ENCODE data around the gene CYRIA.

Gene CYRIA

DNA sequence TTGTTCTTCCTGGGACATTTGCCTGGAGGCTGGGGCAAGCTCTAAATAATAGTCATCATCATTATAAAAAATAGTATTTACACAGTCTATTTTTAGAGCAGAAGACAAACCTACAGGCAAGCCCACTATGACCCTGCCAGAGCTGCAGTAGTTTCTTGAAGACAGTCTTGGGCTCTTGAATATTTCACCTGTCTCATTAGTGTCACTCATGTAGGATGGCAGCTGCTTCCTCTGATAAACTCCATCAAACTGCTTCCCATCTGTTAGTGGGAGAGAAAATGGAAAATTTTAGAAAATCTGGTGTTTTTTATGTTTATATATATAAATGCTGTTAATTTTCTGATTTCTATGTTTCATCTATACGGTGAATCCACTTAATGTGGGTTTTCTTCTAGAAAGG lies 8.5 kb upstream of the CYRIA start:
- no peaks in the 10 kb centered on the region for H3K79me1 ChIP-seq (ENCODE audit: low read length)
- H3K14ac ChIP-seq (ENCODE audit: low read length): no peak overlapping the region
- no CpG with 5 or more reads among the region's 1 CpG for WGBS (ENCODE audit: extremely low coverage, insufficient coverage, insufficient read length)
- H3K27me3 ChIP-seq (ENCODE audit: insufficient read depth, low read length): no peaks in the 10 kb centered on the region
- no peaks in the 10 kb centered on the region for H3K9me3 ChIP-seq (ENCODE audit: insufficient read depth, low read depth, low read length)
- H2BK120ac ChIP-seq (ENCODE audit: insufficient read depth, low read length, poor library complexity): no peak overlapping the region
- H2BK12ac ChIP-seq (ENCODE audit: low read length): no peak overlapping the region
- no peak overlapping the region for H3K4me3 ChIP-seq (ENCODE audit: low read depth, low read length)
- H3K4ac ChIP-seq (ENCODE audit: low read depth, low read length): no peak overlapping the region
- H2AFZ ChIP-seq (ENCODE audit: insufficient read depth, low read length, poor library complexity): no peak overlapping the region
- H2AK5ac ChIP-seq (ENCODE audit: low read length): no peak overlapping the region
- no peak overlapping the region for H4K12ac ChIP-seq (ENCODE audit: low read depth, low read length)
- H3K79me2 ChIP-seq (ENCODE audit: control insufficient read depth, insufficient read depth, low read length, poor library complexity): no peaks in the 10 kb centered on the region
- no peaks in the 10 kb centered on the region for H3K4me1 ChIP-seq (ENCODE audit: control insufficient read depth in 1 of 2, insufficient read depth in 2 of 2, low read length in 2 of 2)
- H3K18ac ChIP-seq (ENCODE audit: low read length): no peak overlapping the region
- no peak overlapping the region for H3K27ac ChIP-seq (ENCODE audit: low read depth, low read length)
- H3K9ac ChIP-seq (ENCODE audit: low read length): no peak overlapping the region
- no peak overlapping the region for H3K4me2 ChIP-seq (ENCODE audit: low read length)
- H3K23ac ChIP-seq (ENCODE audit: low read length): no peak overlapping the region
- no peak overlapping the region for H4K91ac ChIP-seq (ENCODE audit: low read depth, low read length)
- no peaks in the 10 kb centered on the region for H3K36me3 ChIP-seq (ENCODE audit: control insufficient read depth in 1 of 2, insufficient read depth in 2 of 2, low read length in 2 of 2)
- no peak for DNase-seq
- no peak overlapping the region for H4K8ac ChIP-seq (ENCODE audit: low read depth, low read length)
- no peak overlapping the region for H2BK5ac ChIP-seq (ENCODE audit: low read depth, low read length, poor library complexity)

DNA sequence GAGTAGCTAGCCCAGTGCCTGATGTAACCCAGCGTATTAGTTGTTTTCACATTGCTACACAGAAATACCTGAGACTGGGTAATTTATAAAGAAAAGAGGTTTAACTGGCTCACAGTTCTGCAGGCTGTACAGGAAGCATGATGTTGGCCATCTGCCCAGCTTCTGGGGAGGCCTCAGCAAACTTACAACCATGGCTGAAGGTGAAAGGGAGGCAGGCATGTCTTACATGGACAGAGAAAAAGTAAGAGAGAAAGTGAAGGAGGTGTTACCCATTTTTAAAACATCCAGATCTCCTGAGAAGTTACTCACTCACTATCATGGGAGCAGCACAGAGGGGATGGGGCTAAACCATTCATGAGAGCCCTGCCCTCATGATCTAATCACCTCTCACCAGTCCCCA lies 6.1 kb upstream of the CYRIA start:
- Histone ChIP-seq H2BK12ac (ENCODE audit: low read length) (no peak overlapping the region), H3K9ac (ENCODE audit: low read length) (no peak overlapping the region), H2AFZ (ENCODE audit: insufficient read depth, low read length, poor library complexity) (no peak overlapping the region), H3K4me3 (ENCODE audit: low read depth, low read length) (no peak overlapping the region), H2BK5ac (ENCODE audit: low read depth, low read length, poor library complexity) (no peak overlapping the region), H3K4me2 (ENCODE audit: low read length) (no peak overlapping the region), H4K91ac (ENCODE audit: low read depth, low read length) (no peak overlapping the region), H3K27me3 (ENCODE audit: insufficient read depth, low read length) (no peaks in the 10 kb centered on the region), H3K14ac (ENCODE audit: low read length) (no peak overlapping the region), H2BK120ac (ENCODE audit: insufficient read depth, low read length, poor library complexity) (no peak overlapping the region), H3K79me1 (ENCODE audit: low read length) (no peaks in the 10 kb centered on the region), H3K23ac (ENCODE audit: low read length) (no peak overlapping the region), H3K4me1 (ENCODE audit: control insufficient read depth in 1 of 2, insufficient read depth in 2 of 2, low read length in 2 of 2) (no peaks in the 10 kb centered on the region), H4K8ac (ENCODE audit: low read depth, low read length) (no peak overlapping the region), H3K27ac (ENCODE audit: low read depth, low read length) (no peak overlapping the region), H2AK5ac (ENCODE audit: low read length) (no peak overlapping the region), H3K36me3 (ENCODE audit: control insufficient read depth in 1 of 2, insufficient read depth in 2 of 2, low read length in 2 of 2) (no peaks in the 10 kb centered on the region), H3K9me3 (ENCODE audit: insufficient read depth, low read depth, low read length) (no peaks in the 10 kb centered on the region), H4K12ac (ENCODE audit: low read depth, low read length) (no peak overlapping the region), H3K4ac (ENCODE audit: low read depth, low read length) (no peak overlapping the region), H3K79me2 (ENCODE audit: control insufficient read depth, insufficient read depth, low read length, poor library complexity) (no peaks in the 10 kb centered on the region), H3K18ac (ENCODE audit: low read length) (no peak overlapping the region)
- WGBS (ENCODE audit: extremely low coverage, insufficient coverage, insufficient read length): no CpG with 5 or more reads among the region's 1 CpG
- DNase-seq: no peak

DNA sequence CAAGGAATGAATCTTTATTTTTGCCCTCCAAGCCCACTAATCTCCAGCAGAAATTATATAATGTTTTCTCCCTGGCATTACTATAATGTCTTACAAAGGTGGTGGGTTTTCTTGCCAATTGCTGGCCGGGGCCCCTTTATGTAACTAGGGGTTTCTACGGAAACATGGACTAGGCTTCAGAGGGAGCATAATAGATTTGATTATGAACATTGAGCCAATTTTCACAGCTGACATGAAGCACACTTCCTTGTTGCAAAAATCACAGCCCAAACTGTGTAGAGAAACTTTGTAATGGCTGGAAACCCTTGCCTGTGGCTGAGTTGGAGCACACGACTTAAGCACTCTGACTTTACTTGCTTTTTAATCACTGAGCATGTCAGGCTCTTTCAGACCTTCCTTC lies 3.8 kb upstream of the CYRIA start:
- H3K23ac ChIP-seq (ENCODE audit: low read length): no peak overlapping the region
- H2BK5ac ChIP-seq (ENCODE audit: low read depth, low read length, poor library complexity): no peak overlapping the region
- peaks cover 4% of the 10 kb centered on the region for H3K79me2 ChIP-seq (ENCODE audit: control insufficient read depth, insufficient read depth, low read length, poor library complexity)
- peaks cover 10% of the 10 kb centered on the region for H3K79me1 ChIP-seq (ENCODE audit: low read length)
- H3K27ac ChIP-seq (ENCODE audit: low read depth, low read length): no peak overlapping the region
- no peak overlapping the region for H3K4ac ChIP-seq (ENCODE audit: low read depth, low read length)
- H3K9ac ChIP-seq (ENCODE audit: low read length): no peak overlapping the region
- no peaks in the 10 kb centered on the region for H3K27me3 ChIP-seq (ENCODE audit: insufficient read depth, low read length)
- no peak overlapping the region for H4K12ac ChIP-seq (ENCODE audit: low read depth, low read length)
- H3K18ac ChIP-seq (ENCODE audit: low read length): no peak overlapping the region
- no peak overlapping the region for H3K14ac ChIP-seq (ENCODE audit: low read length)
- no peak overlapping the region for H2AK5ac ChIP-seq (ENCODE audit: low read length)
- no peak for DNase-seq
- peaks cover 3% of the 10 kb centered on the region for H3K9me3 ChIP-seq (ENCODE audit: insufficient read depth, low read depth, low read length)
- H4K8ac ChIP-seq (ENCODE audit: low read depth, low read length): no peak overlapping the region
- no CpG with 5 or more reads among the region's 3 CpGs for WGBS (ENCODE audit: extremely low coverage, insufficient coverage, insufficient read length)
- H4K91ac ChIP-seq (ENCODE audit: low read depth, low read length): no peak overlapping the region
- H3K4me1 ChIP-seq (ENCODE audit: control insufficient read depth in 1 of 2, insufficient read depth in 2 of 2, low read length in 2 of 2): peaks cover 8 to 9% of the 10 kb centered on the region in 2 experiments
- H2BK12ac ChIP-seq (ENCODE audit: low read length): no peak overlapping the region
- no peaks in the 10 kb centered on the region for H3K36me3 ChIP-seq (ENCODE audit: control insufficient read depth in 1 of 2, insufficient read depth in 2 of 2, low read length in 2 of 2)
- H3K4me3 ChIP-seq (ENCODE audit: low read depth, low read length): no peak overlapping the region
- no peak overlapping the region for H2BK120ac ChIP-seq (ENCODE audit: insufficient read depth, low read length, poor library complexity)
- H3K4me2 ChIP-seq (ENCODE audit: low read length): no peak overlapping the region
- no peak overlapping the region for H2AFZ ChIP-seq (ENCODE audit: insufficient read depth, low read length, poor library complexity)

DNA sequence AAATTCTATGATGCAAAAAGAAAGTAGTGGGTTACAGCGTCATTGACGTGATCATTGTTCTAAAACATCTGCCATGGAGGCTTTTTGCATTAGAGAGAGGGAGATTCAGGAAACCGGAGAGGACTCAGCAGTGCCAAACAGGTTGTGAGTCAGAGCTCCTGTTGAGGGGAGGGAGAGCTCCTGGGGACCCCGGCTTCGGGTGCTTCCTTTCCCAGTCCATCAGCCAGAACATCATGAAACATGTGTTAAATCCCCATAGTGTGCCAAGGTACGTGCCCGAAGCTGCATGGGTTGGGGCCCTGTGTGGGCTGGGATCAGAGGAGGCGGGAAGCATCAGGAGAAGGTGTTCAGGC lies 791 bp upstream of the CYRIA start:
- peak in 1 of 2 donors; percentile 53 for DNase-seq

More for the DNA sequence above, 791 bp upstream of the CYRIA start:
- Histone ChIP-seq H2BK12ac (ENCODE audit: low read length) (no peak overlapping the region), H2BK120ac (ENCODE audit: insufficient read depth, low read length, poor library complexity) (no peak overlapping the region), H4K8ac (ENCODE audit: low read depth, low read length) (no peak overlapping the region), H2AFZ (ENCODE audit: insufficient read depth, low read length, poor library complexity) (no peak overlapping the region), H3K9me3 (ENCODE audit: insufficient read depth, low read depth, low read length) (peaks cover 3% of the 10 kb centered on the region), H3K9ac (ENCODE audit: low read length) (no peak overlapping the region), H3K4me2 (ENCODE audit: low read length) (no peak overlapping the region), H3K23ac (ENCODE audit: low read length) (no peak overlapping the region), H3K79me1 (ENCODE audit: low read length) (peaks cover 10% of the 10 kb centered on the region), H3K27ac (ENCODE audit: low read depth, low read length) (no peak overlapping the region), H3K27me3 (ENCODE audit: insufficient read depth, low read length) (no peaks in the 10 kb centered on the region), H4K91ac (ENCODE audit: low read depth, low read length) (peak overlapping the region; percentile 45), H3K14ac (ENCODE audit: low read length) (no peak overlapping the region), H3K4me1 (ENCODE audit: control insufficient read depth in 1 of 2, insufficient read depth in 2 of 2, low read length in 2 of 2) (peaks cover 14% of the 10 kb centered on the region in 2 experiments), H2BK5ac (ENCODE audit: low read depth, low read length, poor library complexity) (no peak overlapping the region), H3K18ac (ENCODE audit: low read length) (no peak overlapping the region), H3K4ac (ENCODE audit: low read depth, low read length) (no peak overlapping the region), H3K36me3 (ENCODE audit: control insufficient read depth in 1 of 2, insufficient read depth in 2 of 2, low read length in 2 of 2) (no peaks in the 10 kb centered on the region), H4K12ac (ENCODE audit: low read depth, low read length) (no peak overlapping the region), H3K79me2 (ENCODE audit: control insufficient read depth, insufficient read depth, low read length, poor library complexity) (peaks cover 4% of the 10 kb centered on the region), H3K4me3 (ENCODE audit: low read depth, low read length) (no peak overlapping the region), H2AK5ac (ENCODE audit: low read length) (no peak overlapping the region)
- WGBS (ENCODE audit: extremely low coverage, insufficient coverage, insufficient read length): no CpG with 5 or more reads among the region's 8 CpGs
